H1 (cell line): Measurements from ENCODE around the gene CEP104. TPM values are rescaled to one million over a fixed set of nuclear protein-coding genes. Genes with fewer than 3 reads are reported as not detected.

Source experiments
- TAF1 ChIP-seq: IDR thresholded peaks from 2 replicates; pipeline ENCODE4 v1.6.1; 2011; ENCODE audit warnings: mild to moderate bottlenecking, low read depth, low read length
- polyA plus RNA-seq, 7 experiments: library from polyadenylated mRNA; depleted of rRNA in 3 of 7; stranded (reverse) in 5 of 7; unstranded in 2 of 7; fragments of >200 nt in 5 of 7; fragments of 200-250 nt in 2 of 7; gene quantifications; 1 replicate in 5 of 7; 2 replicates in 1 of 7; 4 replicates in 1 of 7; pipeline versions ENCODE4 v1.2.1 to v1.2.3, GENCODE V29; 2011 to 2013; ENCODE audit warnings: missing spikeins in 2 of 7, mixed read lengths in 2 of 7
- small RNA-seq: library from polyadenylated mRNA; stranded (forward); fragments of <200 nt; extraction: miRNeasy Mini kit (QIAGEN cat#:217004); gene quantifications from one replicate; pipeline ENCODE3, GENCODE V24; 2013; ENCODE audit not compliant: insufficient read depth
- total RNA-seq: library from RNA; stranded (reverse); fragmentation: NEBNext Ultra II Directional; extraction: Animal tissue kit (Norgen Biotek cat#: 25700); gene quantifications from 2 replicates; pipeline ENCODE4 v1.2.1, GENCODE V29; 2021

The CEP104 gene
- total and polyA plus RNA-seq, 2 of the 8 experiments (the other 6 are each of a cell fraction or from before 2014, with no cell fraction given), result 8.0 to 43.9 TPM

DNA sequence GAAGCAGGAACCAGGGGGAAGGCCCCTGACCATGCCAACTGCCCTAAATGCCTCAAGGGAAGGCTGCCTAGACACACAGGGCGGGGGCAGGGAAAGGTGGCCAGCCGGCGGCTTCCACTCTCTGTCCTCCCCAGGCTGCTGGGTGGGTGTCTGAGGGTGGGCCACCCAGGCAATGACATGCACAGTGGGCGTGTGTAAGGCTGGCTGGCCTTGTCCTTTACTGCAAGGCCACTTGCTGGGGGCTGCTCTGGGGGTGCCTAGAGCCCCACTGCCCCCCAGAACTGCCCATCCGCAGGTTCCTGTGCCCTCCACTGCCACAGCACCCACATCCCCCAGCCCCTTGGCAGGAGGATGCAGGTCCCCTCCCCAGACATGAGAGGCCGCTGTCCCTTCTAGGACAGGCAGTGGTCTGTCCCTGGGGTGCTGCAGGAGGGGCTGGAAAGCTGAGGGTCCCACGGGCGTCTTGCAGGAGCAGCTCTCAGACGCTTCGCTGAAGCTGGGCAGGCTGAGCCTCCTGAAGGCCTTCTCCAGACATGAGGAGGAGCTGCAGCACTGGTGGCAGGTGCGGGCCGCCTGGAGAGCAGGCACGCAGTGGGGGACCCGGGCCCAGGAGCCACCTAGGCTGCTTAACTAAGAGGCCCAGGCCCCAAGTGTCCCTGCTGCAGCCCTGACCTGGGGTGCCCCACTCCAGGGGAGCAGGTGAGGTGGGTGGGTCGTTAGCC lies 94.7 kb downstream of the CEP104 start (continued):
- no peak for TF ChIP-seq TAF1
- TF ChIP-seq, all 59 proteins: peak for 0

Small RNAs within 50 kb of the gene (small RNA-seq; reads per million reads assigned to genes)
- not detected for gene RN7SL574P

Other genes with a start within 250 kb of the CEP104 start
- 13.2 and 14.8 TPM in 2 replicates for gene MEGF6, start 245.7 kb downstream of the CEP104 start, total RNA-seq
- 4.1 and 9.5 TPM in 2 replicates for gene MEGF6, start 245.7 kb downstream of the CEP104 start, polyA plus RNA-seq (2011; rRNA removed)
- 21.7 and 22.2 TPM in 2 replicates for gene TPRG1L, start 232.2 kb downstream of the CEP104 start, total RNA-seq
- gene TPRG1L, start 232.2 kb downstream of the CEP104 start, polyA plus RNA-seq (2011; rRNA removed), result 19.8 and 22.3 TPM in 2 replicates
- gene WRAP73, start 207.1 kb downstream of the CEP104 start, total RNA-seq, result 29.7 and 30.3 TPM in 2 replicates
- gene WRAP73, start 207.1 kb downstream of the CEP104 start, polyA plus RNA-seq (2011; rRNA removed), result 50.7 and 66.4 TPM in 2 replicates
- 2.9 and 3.1 TPM in 2 replicates for gene TP73, start 204.7 kb downstream of the CEP104 start, total RNA-seq
- gene TP73, start 204.7 kb downstream of the CEP104 start, polyA plus RNA-seq (2011; rRNA removed), result 2.6 and 4.2 TPM in 2 replicates
- not detected in 2 replicates for gene CCDC27, start 104.8 kb downstream of the CEP104 start, total RNA-seq
- gene CCDC27, start 104.8 kb downstream of the CEP104 start, polyA plus RNA-seq (2011; rRNA removed), result 0.15 and 0.17 TPM in 2 replicates
- gene SMIM1, start 84.5 kb downstream of the CEP104 start, total RNA-seq, result 6.1 and 7.7 TPM in 2 replicates
- gene SMIM1, start 84.5 kb downstream of the CEP104 start, polyA plus RNA-seq (2011; rRNA removed), result 9.7 and 12.1 TPM in 2 replicates
- gene LRRC47, start 60.7 kb downstream of the CEP104 start, total RNA-seq, result 82.4 and 82.5 TPM in 2 replicates
- 38.3 and 47.1 TPM in 2 replicates for gene LRRC47, start 60.7 kb downstream of the CEP104 start, polyA plus RNA-seq (2011; rRNA removed)
- gene DFFB, start 265 bp upstream of the CEP104 start, total RNA-seq, result 9.2 and 11.9 TPM in 2 replicates
- gene DFFB, start 265 bp upstream of the CEP104 start, polyA plus RNA-seq (2011; rRNA removed), result 6.5 and 8.6 TPM in 2 replicates
- gene C1orf174, start 43.1 kb upstream of the CEP104 start, total RNA-seq, result 28.4 and 28.5 TPM in 2 replicates
- gene C1orf174, start 43.1 kb upstream of the CEP104 start, polyA plus RNA-seq (2011; rRNA removed), result 31.1 and 32.4 TPM in 2 replicates